PFSK-1 (cell line): ENCODE data around the gene CD164L2.

Experiments
- FOXP2 ChIP-seq: optimal IDR thresholded peaks from 2 replicates; pipeline ENCODE3; 2011; ENCODE audit warnings: borderline replicate concordance, control low read depth, inconsistent platforms; ENCODE audit not compliant: insufficient read depth; ENCODE audit errors: extremely low read length, extremely low read depth
- POLR2AphosphoS5 ChIP-seq: IDR thresholded peaks from 2 replicates; pipeline ENCODE4 v1.6.1; 2012; ENCODE audit warnings: low read depth, mild to moderate bottlenecking, control low read depth, low read length, moderate library complexity
- REST ChIP-seq, 2 experiments: IDR thresholded peaks; 2 replicates each; pipeline versions ENCODE4 v1.6.1 to v1.8.0; 2011 to 2012; ENCODE audit warnings: low read depth in 2 of 2, low read length in 2 of 2, control low read depth in 1 of 2, inconsistent platforms in 1 of 2, mild to moderate bottlenecking in 1 of 2, moderate library complexity in 1 of 2; ENCODE audit not compliant: insufficient read depth in 1 of 2
- SIN3A ChIP-seq: IDR thresholded peaks from 2 replicates; pipeline ENCODE4 v1.6.1; 2012; ENCODE audit warnings: mild to moderate bottlenecking, low read length, moderate library complexity, borderline replicate concordance; ENCODE audit not compliant: insufficient read depth
- TAF1 ChIP-seq: IDR thresholded peaks from 2 replicates; pipeline ENCODE4 v1.6.1; 2012; ENCODE audit warnings: low read length, control low read depth, borderline replicate concordance; ENCODE audit not compliant: insufficient read depth

Gene CD164L2

GRCh38 chr1:27403931-27404330 lies 20.8 kb upstream of the CD164L2 start:
- TF ChIP-seq TAF1 (no peak), REST (IDR thresholded peaks at IDR 0.05; ENCODE audit: insufficient read depth in 1 of 2, low read depth in 2 of 2, low read length in 2 of 2) (no peak)

- no peak for TF ChIP-seq POLR2AphosphoS5
- no peak for TF ChIP-seq REST (IDR thresholded peaks at IDR 0.05; ENCODE audit: insufficient read depth in 1 of 2, low read depth in 2 of 2, low read length in 2 of 2)
- no peak for TF ChIP-seq FOXP2
- TF ChIP-seq SIN3A, result no peak
- no peak for TF ChIP-seq TAF1
Measured at GRCh38 chr1:27403065-27403726, 20.1 kb upstream of the CD164L2 start.

GRCh38 chr1:27402349-27402754 lies 19.2 kb upstream of the CD164L2 start:
- TF ChIP-seq FOXP2 (no peak), POLR2AphosphoS5 (no peak), REST (IDR thresholded peaks at IDR 0.05; ENCODE audit: insufficient read depth in 1 of 2, low read depth in 2 of 2, low read length in 2 of 2) (no peak), SIN3A (no peak), TAF1 (no peak)

GRCh38 chr1:27400963-27401341 lies 17.8 kb upstream of the CD164L2 start:
- TF ChIP-seq TAF1, result no peak
- TF ChIP-seq FOXP2, result no peak
- TF ChIP-seq POLR2AphosphoS5, result no peak
- no peak for TF ChIP-seq REST (IDR thresholded peaks at IDR 0.05; ENCODE audit: insufficient read depth in 1 of 2, low read depth in 2 of 2, low read length in 2 of 2)
- TF ChIP-seq SIN3A, result no peak
